HL-60 (cell line): ENCODE data around the gene LRRC3.

Experiments
- DNase-seq, 2 experiments: peaks; one replicate each; pipeline ENCODE4 v3.0.0-alpha.2; 2010 to 2020; ENCODE audit warnings: low read depth in 1 of 2, low spot score in 1 of 2
- H3K27ac ChIP-seq: fragments of 250-450 bp; sonication (Bioruptor Pico); replicated peaks from 2 replicates; pipeline ENCODE4 v1.5.1; 2020; ENCODE audit warnings: mild to moderate bottlenecking, moderate library complexity
- H3K27me3 ChIP-seq: fragments of 250-450 bp; sonication (Bioruptor Pico); 2 replicates; pipeline ENCODE4 v1.5.1; 2021; ENCODE audit warnings: mild to moderate bottlenecking, moderate library complexity; ENCODE audit not compliant: insufficient read depth, poor library complexity, severe bottlenecking
- H3K4me3 ChIP-seq: replicated peaks from 2 replicates; pipeline ENCODE4 v1.5.1; 2011; ENCODE audit warnings: mild to moderate bottlenecking, control low read depth, low read length; ENCODE audit not compliant: insufficient read depth
- CTCF ChIP-seq: IDR thresholded peaks from one replicate; pipeline ENCODE4 v1.5.1; 2011; ENCODE audit warnings: low read length, control low read depth, inconsistent platforms; ENCODE audit not compliant: insufficient read depth
- GABPA ChIP-seq: IDR thresholded peaks from 2 replicates; pipeline ENCODE4 v1.6.1; 2012; ENCODE audit warnings: low read depth
- POLR2AphosphoS5 ChIP-seq: IDR thresholded peaks from 2 replicates; pipeline ENCODE4 v1.6.1; 2012; ENCODE audit warnings: low read depth
- REST ChIP-seq: IDR thresholded peaks from 2 replicates; pipeline ENCODE4 v1.6.1; 2012; ENCODE audit warnings: low read depth; ENCODE audit not compliant: insufficient replicate concordance
- SPI1 ChIP-seq: IDR thresholded peaks from 2 replicates; pipeline ENCODE4 v1.6.1; 2012; ENCODE audit warnings: low read depth, mild to moderate bottlenecking, borderline replicate concordance

The LRRC3 gene

DNA sequence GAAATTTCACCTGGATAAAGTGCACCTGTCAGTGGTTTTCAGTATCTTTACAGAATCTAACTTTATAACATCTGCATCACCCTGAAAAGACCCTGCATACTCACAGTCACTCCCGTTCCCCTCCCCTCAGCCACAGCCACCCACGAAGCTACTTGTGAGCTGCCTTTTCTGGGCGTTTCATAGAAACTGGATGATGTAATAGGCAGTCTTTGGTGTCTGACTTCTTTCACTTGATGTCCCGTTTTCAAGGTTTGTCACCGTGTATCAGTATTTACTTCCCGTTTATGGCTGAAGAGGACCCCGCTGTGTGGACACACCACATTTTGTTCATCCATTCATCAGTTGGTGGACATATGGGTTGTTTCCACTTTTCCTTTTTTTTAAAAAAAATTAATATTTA is 47.8 kb upstream of the LRRC3 start:
- TF ChIP-seq POLR2AphosphoS5 (no peak), CTCF (no peak), SPI1 (no peak), REST (no peak), GABPA (no peak)

GRCh38 chr21:44408226-44408625 is 47.1 kb upstream of the LRRC3 start:
- TF ChIP-seq GABPA (no peak), SPI1 (no peak), REST (no peak), CTCF (no peak), POLR2AphosphoS5 (no peak)
- no peak for DNase-seq
- H3K27ac ChIP-seq = no peak overlapping the region
- no peaks in the 10 kb centered on the region for H3K27me3 ChIP-seq
- no peak overlapping the region for H3K4me3 ChIP-seq

More for the DNA sequence above, 47.8 kb upstream of the LRRC3 start:
- no peak for DNase-seq
- Histone ChIP-seq H3K27ac (no peak overlapping the region), H3K4me3 (no peak overlapping the region), H3K27me3 (no peaks in the 10 kb centered on the region)

- Histone ChIP-seq H3K4me3 (no peak overlapping the region), H3K27ac (no peak overlapping the region)
These were observed 41.6 kb upstream of the LRRC3 start for GRCh38 chr21:44413566-44414290.

More at GRCh38 chr21:44413566-44414290, 41.6 kb upstream of the LRRC3 start:
- no peaks in the 10 kb centered on the region for H3K27me3 ChIP-seq
- TF ChIP-seq SPI1 (no peak), CTCF (no peak), POLR2AphosphoS5 (no peak), GABPA (no peak), REST (no peak)
- DNase-seq = no peak
